Astrocyte (in vitro differentiated cells and primary cell): ENCODE results near the gene ATP1A1.

Experiments used
- EZH2 ChIP-seq: IDR thresholded peaks from 2 replicates; pipeline ENCODE4 v1.6.1; 2012; ENCODE audit warnings: mild to moderate bottlenecking, low read length, inconsistent platforms; ENCODE audit not compliant: insufficient read depth
- TF ChIP-seq, protein P1 (sequence below): IDR thresholded peaks from 2 replicates; pipeline ENCODE4 v1.5.1; 2011; ENCODE audit warnings: low read depth, mild to moderate bottlenecking, inconsistent platforms, low read length, moderate library complexity; ENCODE audit not compliant: insufficient read depth

DNA sequence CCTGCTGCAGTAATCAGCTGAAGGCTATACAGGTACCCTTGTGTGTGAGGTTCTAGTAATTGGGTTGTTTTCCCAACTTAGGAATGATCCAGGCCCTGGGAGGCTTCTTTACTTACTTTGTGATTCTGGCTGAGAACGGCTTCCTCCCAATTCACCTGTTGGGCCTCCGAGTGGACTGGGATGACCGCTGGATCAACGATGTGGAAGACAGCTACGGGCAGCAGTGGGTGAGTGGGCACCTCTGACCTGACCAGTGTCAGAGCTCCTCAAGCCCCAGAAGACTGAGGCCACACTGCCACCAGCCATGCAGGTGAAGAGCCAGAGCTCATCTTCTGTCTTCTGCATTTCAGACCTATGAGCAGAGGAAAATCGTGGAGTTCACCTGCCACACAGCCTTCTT lies 27.7 kb downstream of the ATP1A1 start:
- no peak for TF ChIP-seq EZH2
- TF ChIP-seq, protein P1, sequence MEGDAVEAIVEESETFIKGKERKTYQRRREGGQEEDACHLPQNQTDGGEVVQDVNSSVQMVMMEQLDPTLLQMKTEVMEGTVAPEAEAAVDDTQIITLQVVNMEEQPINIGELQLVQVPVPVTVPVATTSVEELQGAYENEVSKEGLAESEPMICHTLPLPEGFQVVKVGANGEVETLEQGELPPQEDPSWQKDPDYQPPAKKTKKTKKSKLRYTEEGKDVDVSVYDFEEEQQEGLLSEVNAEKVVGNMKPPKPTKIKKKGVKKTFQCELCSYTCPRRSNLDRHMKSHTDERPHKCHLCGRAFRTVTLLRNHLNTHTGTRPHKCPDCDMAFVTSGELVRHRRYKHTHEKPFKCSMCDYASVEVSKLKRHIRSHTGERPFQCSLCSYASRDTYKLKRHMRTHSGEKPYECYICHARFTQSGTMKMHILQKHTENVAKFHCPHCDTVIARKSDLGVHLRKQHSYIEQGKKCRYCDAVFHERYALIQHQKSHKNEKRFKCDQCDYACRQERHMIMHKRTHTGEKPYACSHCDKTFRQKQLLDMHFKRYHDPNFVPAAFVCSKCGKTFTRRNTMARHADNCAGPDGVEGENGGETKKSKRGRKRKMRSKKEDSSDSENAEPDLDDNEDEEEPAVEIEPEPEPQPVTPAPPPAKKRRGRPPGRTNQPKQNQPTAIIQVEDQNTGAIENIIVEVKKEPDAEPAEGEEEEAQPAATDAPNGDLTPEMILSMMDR: no peak
